Pulmonary artery endothelial cell (primary cell): ENCODE measurements around the gene PGA3. TPM values are rescaled to one million over a fixed set of nuclear protein-coding genes. Genes with fewer than 3 reads are reported as not detected.
"Not testable (repeated sequence)": the region's sequence is repeated elsewhere in the genome, so short reads cannot be mapped to it uniquely, and the experiment has no call there.

Experiments used
- DNase-seq: peaks from one replicate; pipeline ENCODE4 v3.0.0-alpha.2; 2011; ENCODE audit warnings: low read depth, low spot score
- total RNA-seq: library from RNA; depleted of rRNA; stranded (reverse); fragments of >200 nt; gene quantifications from 2 replicates; pipeline ENCODE4 v1.2.3, GENCODE V29; 2014

PGA3 gene
- total RNA-seq, 1 donor from 2014 or later = not detected

- not testable (repeated sequence) for DNase-seq
Observed at GRCh38 chr11:61248071-61248470, 44.8 kb downstream of the PGA3 start.

DNA sequence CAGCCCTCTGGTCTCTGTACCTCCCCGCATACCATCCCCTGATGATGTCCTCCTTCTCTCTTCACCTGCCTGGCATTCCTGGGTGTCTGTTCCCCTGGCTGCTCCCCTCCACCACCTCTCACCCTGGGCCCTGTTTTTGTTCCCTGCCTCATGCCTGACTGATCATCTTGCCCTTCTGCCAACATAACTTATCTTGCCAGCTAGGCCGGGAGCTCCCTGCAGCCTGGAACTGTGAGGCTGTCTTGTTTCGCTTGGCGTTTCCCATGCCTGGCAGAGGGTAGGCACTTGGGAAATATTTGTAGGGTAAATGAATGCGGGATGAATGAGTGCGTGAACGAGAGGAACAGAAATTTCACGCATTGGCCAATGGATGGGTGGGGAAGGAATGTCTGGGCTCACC, 45.9 kb downstream of the PGA3 start:
- DNase-seq = not testable (repeated sequence)

GRCh38 chr11:61250796-61251765, 47.8 kb downstream of the PGA3 start:
- not testable (repeated sequence) for DNase-seq

- DNase-seq = not testable (repeated sequence)
Observed at GRCh38 chr11:61252332-61252731, 49.0 kb downstream of the PGA3 start.

DNA sequence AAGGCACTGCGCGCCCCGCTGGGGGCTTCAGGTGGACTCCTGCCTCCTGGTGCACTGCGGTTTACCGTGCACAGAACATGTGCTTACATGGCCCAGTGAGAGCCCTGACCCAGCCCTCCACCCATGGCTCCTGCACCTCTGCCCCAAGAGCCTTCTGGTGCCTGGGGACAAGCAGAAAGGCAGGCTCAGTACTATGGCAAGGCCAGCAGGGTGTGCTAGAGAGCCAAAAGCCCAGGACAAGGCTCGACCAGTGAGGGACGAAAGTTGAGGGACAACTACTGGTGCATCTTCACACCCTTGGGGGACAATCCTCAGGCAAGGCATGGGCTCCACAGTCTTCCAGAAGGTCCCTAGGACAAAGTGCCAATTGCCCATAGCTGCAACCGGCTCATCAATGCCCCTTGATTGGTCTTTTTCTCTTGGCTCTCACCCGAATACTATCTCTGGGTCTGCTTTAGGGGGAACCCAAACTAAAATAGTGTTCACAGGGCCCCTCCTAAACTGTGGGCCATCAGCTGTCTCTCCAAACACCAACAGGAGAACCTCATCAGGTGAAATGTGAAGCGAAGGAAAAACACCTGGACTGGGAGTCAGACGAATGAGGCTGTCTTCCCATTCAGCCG, 51.2 kb downstream of the PGA3 start:
- peak; percentile 10 for DNase-seq

DNA sequence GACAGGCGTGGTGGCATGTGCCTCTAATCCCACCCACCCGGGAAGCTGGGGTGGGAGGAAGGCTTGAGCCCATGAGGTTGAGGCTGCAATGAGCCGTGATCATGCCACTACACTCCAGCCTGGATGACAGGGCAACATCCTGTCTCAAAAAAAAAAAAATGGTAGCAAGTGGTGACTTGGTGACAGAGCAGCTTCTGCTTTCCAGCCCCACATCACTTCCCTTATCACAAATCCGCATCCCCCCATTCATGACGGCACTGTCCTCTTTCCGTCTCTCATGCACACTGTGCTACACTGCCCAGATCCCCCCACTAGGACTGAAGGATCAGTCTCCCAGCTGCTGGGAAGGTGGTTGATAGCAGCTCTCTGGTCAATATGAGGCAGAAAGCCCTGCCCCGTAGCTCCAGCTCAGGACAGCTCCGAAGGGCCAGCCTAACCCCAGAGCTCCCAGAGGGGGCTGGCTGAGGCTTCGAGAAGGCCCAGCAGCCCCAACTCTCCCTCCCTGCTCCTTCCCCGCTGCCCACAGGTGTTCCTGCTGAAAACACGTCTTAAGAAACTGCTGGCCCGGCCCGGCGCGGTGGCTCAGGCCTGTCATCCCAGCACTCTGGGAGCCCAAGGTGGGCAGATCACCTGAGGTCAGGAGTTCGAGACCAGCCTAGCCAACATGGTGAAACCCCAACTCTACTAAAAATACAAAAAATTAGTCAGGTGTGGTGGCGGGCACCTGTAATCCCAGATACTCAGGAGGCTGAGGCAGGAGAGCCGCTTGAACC, 53.6 kb downstream of the PGA3 start:
- no peak for DNase-seq

DNA sequence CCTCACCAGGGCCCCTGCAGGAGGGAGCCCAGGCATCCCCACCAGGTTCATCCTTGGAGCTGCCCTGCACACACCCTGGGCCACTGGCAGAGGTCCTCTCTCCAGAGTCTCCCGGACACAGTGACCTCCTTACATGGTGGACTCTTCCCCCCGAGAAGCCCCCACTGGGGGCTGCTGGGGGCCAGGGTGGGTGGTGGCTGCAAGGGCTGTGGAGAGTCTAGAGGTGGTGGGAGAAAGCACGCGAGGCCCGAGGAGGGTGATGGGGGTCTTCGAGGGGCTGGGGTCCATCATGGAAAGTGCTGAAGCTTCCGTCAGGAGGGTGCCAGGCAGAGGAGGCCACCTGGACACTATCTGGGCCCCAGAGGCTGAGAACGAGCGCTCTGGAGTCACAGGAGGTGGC, 55.2 kb downstream of the PGA3 start:
- no peak for DNase-seq

- no peak for DNase-seq
Observed at GRCh38 chr11:61259363-61259762, 56.0 kb downstream of the PGA3 start.

Other genes with a start within 250 kb of the PGA3 start
- gene CD6, start 231.8 kb upstream of the PGA3 start, total RNA-seq = not detected in 2 replicates
- not detected in 2 replicates for gene CD5, start 101.0 kb upstream of the PGA3 start, total RNA-seq
- 11.0 and 12.5 TPM in 2 replicates for gene VPS37C, start 42.1 kb upstream of the PGA3 start, total RNA-seq
- not detected in 2 replicates for gene PGA4, start 18.8 kb downstream of the PGA3 start, total RNA-seq
- gene PGA5, start 37.7 kb downstream of the PGA3 start, total RNA-seq = not detected in 2 replicates
- 1.7 TPM in 2 replicates for gene VWCE, start 91.8 kb downstream of the PGA3 start, total RNA-seq
- gene DDB1, start 129.6 kb downstream of the PGA3 start, total RNA-seq = 383 and 419 TPM in 2 replicates
- 13.6 and 20.4 TPM in 2 replicates for gene TKFC, start 129.7 kb downstream of the PGA3 start, total RNA-seq
- gene CYB561A3, start 158.4 kb downstream of the PGA3 start, total RNA-seq = 33.8 and 41.4 TPM in 2 replicates
- 13.7 and 20.7 TPM in 2 replicates for gene TMEM138, start 158.9 kb downstream of the PGA3 start, total RNA-seq
- gene TMEM216, start 189.1 kb downstream of the PGA3 start, total RNA-seq = 8.6 and 9.0 TPM in 2 replicates
- gene CPSF7, start 226.5 kb downstream of the PGA3 start, total RNA-seq = 13.0 and 16.4 TPM in 2 replicates
- gene SDHAF2, start 226.6 kb downstream of the PGA3 start, total RNA-seq = 33.7 and 44.0 TPM in 2 replicates